ENCODE measurements around the gene KRT4.
A peak's percentile ranks its signal among the peaks of the same experiment; 100 is the strongest.

KRT4 gene

GRCh38 chr12:52837413-52837741, 23.5 kb upstream of the KRT4 start:
- DNase-seq (ENCODE audit: insufficient read length, low spot score) (peak; percentile 72), FAIRE-seq (no peak)

GRCh38 chr12:52836491-52837412, 22.8 kb upstream of the KRT4 start:
- FAIRE-seq (no peak), DNase-seq (ENCODE audit: insufficient read length, low spot score) (no peak)

GRCh38 chr12:52836042-52836466, 22.1 kb upstream of the KRT4 start:
- FAIRE-seq (peak; percentile 91), DNase-seq (ENCODE audit: insufficient read length, low spot score) (peak; percentile 65)

GRCh38 chr12:52835271-52836041, 21.5 kb upstream of the KRT4 start:
- DNase-seq (ENCODE audit: insufficient read length, low spot score) (no peak), FAIRE-seq (no peak)

GRCh38 chr12:52834727-52835001, 20.7 kb upstream of the KRT4 start:
- DNase-seq (ENCODE audit: insufficient read length, low spot score), result no peak
- no peak for FAIRE-seq

- FAIRE-seq (no peak), DNase-seq (ENCODE audit: insufficient read length, low spot score) (no peak)
Observed at GRCh38 chr12:52833922-52834726, 20.2 kb upstream of the KRT4 start, which contains the start of gene KRT79. Gene KRT79 (minus strand): TSS chr12:52834311. CDS start chr12:52834260, 51 bp downstream.

GRCh38 chr12:52832985-52833905, 19.3 kb upstream of the KRT4 start:
- DNase-seq (ENCODE audit: insufficient read length, low spot score), result no peak
- FAIRE-seq, result no peak

GRCh38 chr12:52832451-52832850, 18.5 kb upstream of the KRT4 start:
- DNase-seq (ENCODE audit: insufficient read length, low spot score), result no peak
- FAIRE-seq, result no peak

- DNase-seq (ENCODE audit: insufficient read length, low spot score) (no peak), FAIRE-seq (no peak)
Observed at GRCh38 chr12:52831251-52831650, 17.3 kb upstream of the KRT4 start.

- FAIRE-seq, result no peak
- DNase-seq (ENCODE audit: insufficient read length, low spot score), result no peak
Observed at GRCh38 chr12:52829986-52830770, 16.3 kb upstream of the KRT4 start.

GRCh38 chr12:52828591-52829021, 14.7 kb upstream of the KRT4 start:
- DNase-seq (ENCODE audit: insufficient read length, low spot score) (no peak), FAIRE-seq (peak; percentile 31)

- FAIRE-seq (no peak), DNase-seq (ENCODE audit: insufficient read length, low spot score) (no peak)
Observed at GRCh38 chr12:52828156-52828555, 14.2 kb upstream of the KRT4 start.

GRCh38 chr12:52827499-52828090, 13.7 kb upstream of the KRT4 start:
- FAIRE-seq (no peak), DNase-seq (ENCODE audit: insufficient read length, low spot score) (no peak)

- FAIRE-seq, result peak; percentile 31
Observed at GRCh38 chr12:52826611-52827498, 12.9 kb upstream of the KRT4 start.

GRCh38 chr12:52825961-52826360, 12.0 kb upstream of the KRT4 start:
- DNase-seq (ENCODE audit: insufficient read length, low spot score) (no peak), FAIRE-seq (no peak)

More at GRCh38 chr12:52826611-52827498, 12.9 kb upstream of the KRT4 start:
- no peak for DNase-seq (ENCODE audit: insufficient read length, low spot score)

GRCh38 chr12:52824741-52825410, 11.0 kb upstream of the KRT4 start:
- FAIRE-seq (peak; percentile 20), DNase-seq (ENCODE audit: insufficient read length, low spot score) (no peak)

GRCh38 chr12:52823761-52824450, 10.0 kb upstream of the KRT4 start:
- no peak for DNase-seq (ENCODE audit: insufficient read length, low spot score)
- no peak for FAIRE-seq

Measured in HTR-8/SVneo (cell line).